ENCODE data around the gene MAGEC2.

The MAGEC2 gene

GRCh38 chrX:142204522-142205433, at the start of gene MAGEC2:
Gene MAGEC2, minus strand, starts transcription at chrX:142205290. Its CDS starts 1,303 bp downstream, at chrX:142203987.
- DNase-seq: no peak

- DNase-seq: no peak
These were observed 46.6 kb upstream of the MAGEC2 start for GRCh38 chrX:142251680-142252079.

- no peak for DNase-seq
These were observed 46.1 kb upstream of the MAGEC2 start for GRCh38 chrX:142251202-142251601.

- no peak for DNase-seq
These were observed 45.4 kb upstream of the MAGEC2 start for GRCh38 chrX:142250502-142250901.

GRCh38 chrX:142249721-142250120, 44.6 kb upstream of the MAGEC2 start:
- no peak for DNase-seq

- DNase-seq: no peak
These were observed 39.5 kb upstream of the MAGEC2 start for GRCh38 chrX:142244568-142244967.

- DNase-seq: no peak
These were observed 33.4 kb upstream of the MAGEC2 start for GRCh38 chrX:142238536-142238935.

GRCh38 chrX:142233400-142233799, 28.3 kb upstream of the MAGEC2 start:
- DNase-seq: no peak

- DNase-seq: no peak
These were observed 9.0 kb upstream of the MAGEC2 start for GRCh38 chrX:142214081-142214480.

- no peak for DNase-seq
These were observed 4.0 kb downstream of the MAGEC2 start for GRCh38 chrX:142201113-142201512.

GRCh38 chrX:142186103-142186502, 19.0 kb downstream of the MAGEC2 start:
- no peak for DNase-seq

- DNase-seq: no peak
These were observed 20.1 kb downstream of the MAGEC2 start for GRCh38 chrX:142184756-142185602.

- no peak for DNase-seq
These were observed 48.5 kb downstream of the MAGEC2 start for GRCh38 chrX:142156567-142156966.

Data from fibroblast of skin of right biceps (primary cell).